Kasumi-1 (cell line): ENCODE results near the gene SSMEM1.
A peak's percentile ranks its signal among the peaks of the same experiment; 100 is the strongest.
"Not testable (repeated sequence)": the region's sequence is repeated elsewhere in the genome, so short reads cannot be mapped to it uniquely, and the experiment has no call there.

Experiments used
- DNase-seq, 2 experiments: peaks; one replicate each; lab custom pipeline; 2025; lab: John Stamatoyannopoulos, UW

Gene SSMEM1

DNA sequence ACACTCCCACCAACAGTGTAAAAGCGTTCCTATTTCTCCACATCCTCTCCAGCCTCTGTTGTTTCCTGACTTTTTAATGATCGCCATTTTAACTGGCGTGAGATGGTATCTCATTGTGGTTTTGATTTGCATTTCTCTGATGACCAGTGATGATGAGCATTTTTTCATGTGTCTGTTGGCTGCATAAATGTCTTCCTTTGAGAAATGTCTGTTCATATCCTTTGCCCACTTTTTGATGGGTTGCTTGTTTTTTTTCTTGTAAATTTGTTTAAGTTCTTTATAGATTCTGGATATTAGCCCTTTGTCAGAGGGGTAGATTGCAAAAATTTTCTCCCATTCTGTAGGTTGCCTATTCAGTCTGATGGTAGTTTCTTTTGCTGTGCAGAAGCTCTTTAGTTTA, 42.0 kb downstream of the SSMEM1 start:
- not testable (repeated sequence) for DNase-seq

DNA sequence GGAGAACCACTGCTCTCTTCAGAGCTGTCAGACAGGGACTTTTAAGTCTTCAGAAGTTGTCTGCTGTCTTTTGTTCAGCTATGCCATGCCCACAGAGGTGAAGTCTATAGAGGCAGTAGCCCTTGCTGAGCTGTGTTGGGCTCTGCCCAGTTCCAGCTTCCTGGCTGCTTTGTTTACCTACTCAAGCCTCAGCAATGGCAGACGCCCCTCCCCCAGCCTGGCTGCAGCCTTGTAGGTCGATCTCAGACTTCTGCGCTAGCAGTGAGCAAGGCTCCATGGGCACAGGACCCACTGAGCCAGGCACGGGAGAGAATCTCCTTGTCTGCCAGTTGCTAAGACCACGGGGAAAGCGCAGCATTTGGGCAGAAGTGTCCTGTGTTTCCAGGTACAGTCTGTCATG, 46.9 kb downstream of the SSMEM1 start:
- no peak for DNase-seq

DNA sequence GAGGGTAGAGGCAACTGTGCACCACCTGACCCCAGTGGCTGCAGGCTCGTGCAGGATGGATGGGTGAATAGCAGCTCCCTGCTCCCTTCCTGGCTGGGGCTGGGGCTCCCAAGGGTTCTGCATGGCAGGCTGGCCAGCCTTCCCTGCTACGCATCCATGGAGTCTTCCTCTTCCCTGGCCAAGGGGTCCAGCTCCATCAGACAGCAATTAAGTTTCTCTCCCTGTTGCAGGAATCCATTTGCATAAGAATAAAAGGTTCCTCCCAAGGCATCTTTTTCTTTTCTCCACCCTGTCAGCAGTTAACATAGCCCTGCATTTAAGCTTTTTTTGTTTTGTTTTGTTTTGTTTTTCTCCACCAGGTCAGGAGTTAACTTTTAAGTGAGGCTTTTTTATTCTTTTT, 49.0 kb downstream of the SSMEM1 start:
- no peak for DNase-seq

DNA sequence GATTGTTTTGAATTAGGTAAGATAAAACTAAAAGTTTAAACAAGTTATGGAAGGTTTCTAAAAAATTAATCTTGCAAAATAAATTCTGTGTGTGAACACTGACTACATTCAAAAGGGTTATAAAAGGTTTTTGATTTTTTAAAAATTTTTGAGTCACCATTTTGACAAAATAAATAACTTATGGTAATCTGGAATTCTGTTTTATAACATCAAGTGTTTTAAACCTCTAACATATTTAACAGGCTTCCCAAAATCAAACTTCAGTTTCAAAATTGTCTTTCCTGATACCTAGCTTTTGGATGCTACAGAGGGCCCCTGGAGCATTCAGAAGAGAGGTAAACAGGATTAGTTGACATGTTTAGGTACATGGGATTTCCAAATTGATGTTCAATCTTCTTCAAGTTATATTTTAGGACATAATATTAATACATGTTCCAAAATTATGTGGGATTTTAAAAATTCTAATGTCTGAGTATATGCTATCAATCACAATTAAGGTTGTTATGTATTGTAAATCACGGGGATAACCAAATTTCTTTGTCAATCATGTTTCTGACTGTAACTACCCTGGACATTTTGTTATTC, 50.9 kb downstream of the SSMEM1 start:
- DNase-seq, result no peak

DNA sequence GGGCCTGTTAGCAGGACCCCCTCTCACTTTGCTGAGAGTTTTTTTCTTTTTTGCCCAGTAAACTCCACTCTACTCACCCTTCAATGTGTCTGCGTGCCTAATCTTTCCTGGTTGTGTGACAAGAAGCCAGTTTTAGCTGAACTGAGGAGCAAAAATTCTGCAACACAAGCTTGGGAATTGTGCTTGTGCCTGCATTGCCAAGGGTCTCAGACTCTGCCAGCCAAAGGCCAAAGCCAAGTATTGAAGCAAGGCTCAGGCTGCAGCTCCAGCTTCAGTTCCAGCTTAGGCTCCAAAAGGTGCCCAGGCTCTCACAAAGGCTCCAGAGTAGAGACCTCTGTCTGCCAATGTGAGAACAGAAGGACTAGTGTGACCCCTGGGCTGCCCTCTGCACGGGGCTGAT, 54.8 kb downstream of the SSMEM1 start:
- no peak for DNase-seq

GRCh38 chr7:130263130-130263529, 55.5 kb downstream of the SSMEM1 start:
- peak; percentile 46 to 54 for DNase-seq
